ENCODE results near the gene PSTPIP1.

The PSTPIP1 gene

DNA sequence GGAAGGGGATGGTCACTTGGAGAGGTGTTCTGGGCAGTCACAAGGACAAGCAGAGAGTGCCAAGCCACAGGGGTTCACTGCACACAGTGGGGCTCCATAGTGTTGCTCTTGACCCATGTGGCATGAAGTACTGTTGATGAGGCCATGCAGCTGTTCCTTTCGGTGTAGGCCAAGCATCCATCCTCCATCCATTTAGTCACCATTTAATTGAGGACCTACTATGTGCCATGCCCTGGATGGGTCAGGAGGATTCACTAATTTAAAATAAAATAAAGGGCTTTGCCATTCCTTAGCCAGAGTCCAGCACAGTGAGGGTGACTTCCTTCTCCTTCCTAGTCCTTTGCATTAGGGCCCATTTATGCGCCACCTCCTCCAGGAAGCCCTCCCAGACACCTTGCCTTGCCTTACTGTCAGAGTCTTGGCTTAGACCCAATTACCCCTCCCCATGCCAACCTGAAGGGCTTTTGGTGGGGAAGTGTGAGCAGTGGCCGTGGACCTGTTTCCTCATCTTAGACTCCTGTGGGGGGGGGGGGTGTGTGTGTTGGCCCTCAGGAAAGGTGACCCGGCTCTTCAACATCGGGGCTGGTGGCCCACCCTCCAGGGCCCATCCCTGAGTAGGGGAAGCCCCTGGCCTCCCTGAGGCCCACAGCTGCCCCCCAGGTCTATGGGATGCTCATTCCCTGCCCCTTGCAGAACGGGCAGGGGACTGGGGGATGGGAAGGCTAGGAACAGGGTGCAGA, 25.6 kb downstream of the PSTPIP1 start:
- H3K27me3 Mint-ChIP-seq = no peaks in the 10 kb centered on the region
- H3K4me3 Mint-ChIP-seq = peak overlapping the region; percentile 78
- no peak for ATAC-seq (replicated peaks; ENCODE audit: extremely low read depth, poor library complexity, severe bottlenecking)
- DNase-seq (ENCODE audit: low spot score in 2 of 2) = no peak
- no peaks in the 10 kb centered on the region for H3K9me3 Mint-ChIP-seq
- H3K36me3 Mint-ChIP-seq (ENCODE audit: insufficient read depth) = peaks cover 28% of the 10 kb centered on the region
- peak overlapping the region; percentile 97 for H3K27ac Mint-ChIP-seq (ENCODE audit: low read depth)
- peaks cover 84% of the 10 kb centered on the region for H3K4me1 Mint-ChIP-seq

DNA sequence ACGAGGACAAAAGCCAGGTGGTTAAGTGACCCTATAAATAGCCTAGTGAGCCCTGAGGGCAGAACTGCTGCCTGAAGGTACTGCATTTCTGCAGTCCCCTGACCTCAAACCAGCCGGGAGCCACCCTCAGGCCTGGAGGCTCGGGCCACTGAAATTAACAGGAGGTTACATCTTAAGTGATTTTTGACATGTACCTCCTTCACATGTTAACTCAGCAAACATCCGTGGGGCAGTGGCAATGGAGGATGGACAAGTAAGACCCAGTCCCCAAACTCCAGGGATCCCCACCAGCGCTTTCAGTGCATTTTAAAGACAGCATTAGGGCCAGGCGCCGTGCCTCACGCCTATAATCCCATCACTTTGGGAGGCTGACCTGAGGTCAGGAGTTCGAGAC, 26.2 kb downstream of the PSTPIP1 start:
- Mint-ChIP-seq H3K9me3 (no peaks in the 10 kb centered on the region), H3K36me3 (ENCODE audit: insufficient read depth) (peaks cover 28% of the 10 kb centered on the region), H3K4me1 (peaks cover 80% of the 10 kb centered on the region), H3K27me3 (no peaks in the 10 kb centered on the region), H3K27ac (ENCODE audit: low read depth) (peak overlapping the region; percentile 100), H3K4me3 (peak overlapping the region; percentile 78)
- no peak for ATAC-seq (replicated peaks; ENCODE audit: extremely low read depth, poor library complexity, severe bottlenecking)
- DNase-seq (ENCODE audit: low spot score in 2 of 2) = no peak

DNA sequence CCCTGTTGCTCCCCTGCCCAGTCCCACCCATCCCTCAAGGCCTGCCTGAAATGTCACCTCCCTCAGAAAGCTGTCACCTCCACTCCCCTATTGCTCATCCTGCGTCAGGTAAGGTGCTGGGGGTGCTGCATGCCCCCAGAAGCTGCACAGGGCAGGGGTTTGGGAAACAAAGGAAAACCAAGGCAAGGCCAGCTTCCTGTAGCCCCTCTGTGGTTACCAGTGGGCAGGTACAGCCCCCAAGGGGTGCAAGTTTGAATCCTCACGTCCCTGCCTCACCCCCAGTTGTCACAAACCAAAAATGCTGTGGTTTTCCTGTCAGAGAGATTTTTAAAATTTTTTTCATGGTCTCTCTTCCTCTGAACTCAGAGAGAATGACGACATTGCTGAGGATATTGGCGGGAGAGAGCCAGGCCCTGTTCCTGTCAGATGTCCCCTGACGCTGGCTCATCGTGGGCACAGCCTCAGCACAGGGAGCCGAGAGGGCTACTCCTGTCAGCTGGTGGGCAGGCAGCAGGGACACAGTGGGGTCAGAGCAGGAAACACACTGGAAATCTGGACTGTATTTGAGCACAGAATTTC, 27.0 kb downstream of the PSTPIP1 start:
- peak in 1 of 2 donors; percentile 55 for DNase-seq (ENCODE audit: low spot score in 2 of 2)
- H3K27me3 Mint-ChIP-seq = no peaks in the 10 kb centered on the region
- peak; percentile 72 for ATAC-seq (replicated peaks; ENCODE audit: extremely low read depth, poor library complexity, severe bottlenecking)
- H3K36me3 Mint-ChIP-seq (ENCODE audit: insufficient read depth) = peaks cover 27% of the 10 kb centered on the region
- H3K27ac Mint-ChIP-seq (ENCODE audit: low read depth) = peak overlapping the region; percentile 100
- H3K9me3 Mint-ChIP-seq = no peaks in the 10 kb centered on the region
- H3K4me3 Mint-ChIP-seq = peak overlapping the region; percentile 78
- H3K4me1 Mint-ChIP-seq = peaks cover 75% of the 10 kb centered on the region

DNA sequence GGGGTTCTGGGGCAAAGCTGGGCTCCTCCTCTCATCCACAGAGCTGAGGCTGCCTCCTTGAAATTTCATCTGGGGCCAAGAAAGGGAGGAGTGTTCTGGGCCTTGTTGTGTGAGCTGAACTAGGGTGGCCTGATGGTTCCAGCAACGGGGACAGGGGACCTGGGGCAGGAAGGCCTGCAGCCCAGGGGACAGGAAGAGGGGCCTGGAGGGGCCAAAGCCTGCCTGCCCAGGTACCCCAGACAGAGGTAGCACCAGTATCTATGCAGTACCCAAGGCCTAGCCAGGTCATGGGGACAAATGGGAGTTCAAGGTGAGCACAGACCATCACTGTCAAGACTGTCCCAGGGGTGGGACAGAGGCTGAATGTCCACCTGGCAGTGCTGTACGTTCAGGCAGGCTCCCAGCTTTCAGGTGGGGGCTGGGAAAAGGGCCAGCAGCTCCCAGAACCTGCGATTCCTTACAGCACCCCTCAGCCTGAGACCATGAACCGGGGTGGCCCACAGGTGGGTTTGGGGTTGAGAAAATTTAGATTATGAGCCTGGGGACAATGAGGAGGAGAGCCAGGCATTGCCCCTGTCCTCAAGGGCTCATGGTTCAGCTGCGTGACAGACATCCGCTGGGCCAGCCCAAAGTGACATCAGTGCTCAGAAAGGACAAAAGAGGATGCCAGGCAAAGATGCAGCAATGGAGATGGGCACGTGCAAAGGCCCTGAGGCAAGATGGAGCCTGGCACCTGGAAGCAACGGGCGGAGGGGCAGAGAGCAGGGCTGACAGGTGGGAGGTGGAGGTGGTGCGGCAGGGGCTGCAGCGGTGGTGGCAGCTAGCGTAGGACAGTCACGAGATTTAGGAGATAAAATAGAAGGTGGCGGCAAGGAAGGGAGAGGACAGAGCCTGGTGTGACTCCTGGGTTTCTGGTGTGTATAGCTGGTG, 28.0 kb downstream of the PSTPIP1 start:
- peaks cover 28% of the 10 kb centered on the region for H3K36me3 Mint-ChIP-seq (ENCODE audit: insufficient read depth)
- peak overlapping the region; percentile 100 for H3K27ac Mint-ChIP-seq (ENCODE audit: low read depth)
- peaks cover 65% of the 10 kb centered on the region for H3K4me1 Mint-ChIP-seq
- no peak for DNase-seq (ENCODE audit: low spot score in 2 of 2)
- no peaks in the 10 kb centered on the region for H3K9me3 Mint-ChIP-seq
- no peak for ATAC-seq (replicated peaks; ENCODE audit: extremely low read depth, poor library complexity, severe bottlenecking)
- peak overlapping the region; percentile 78 for H3K4me3 Mint-ChIP-seq
- no peaks in the 10 kb centered on the region for H3K27me3 Mint-ChIP-seq

DNA sequence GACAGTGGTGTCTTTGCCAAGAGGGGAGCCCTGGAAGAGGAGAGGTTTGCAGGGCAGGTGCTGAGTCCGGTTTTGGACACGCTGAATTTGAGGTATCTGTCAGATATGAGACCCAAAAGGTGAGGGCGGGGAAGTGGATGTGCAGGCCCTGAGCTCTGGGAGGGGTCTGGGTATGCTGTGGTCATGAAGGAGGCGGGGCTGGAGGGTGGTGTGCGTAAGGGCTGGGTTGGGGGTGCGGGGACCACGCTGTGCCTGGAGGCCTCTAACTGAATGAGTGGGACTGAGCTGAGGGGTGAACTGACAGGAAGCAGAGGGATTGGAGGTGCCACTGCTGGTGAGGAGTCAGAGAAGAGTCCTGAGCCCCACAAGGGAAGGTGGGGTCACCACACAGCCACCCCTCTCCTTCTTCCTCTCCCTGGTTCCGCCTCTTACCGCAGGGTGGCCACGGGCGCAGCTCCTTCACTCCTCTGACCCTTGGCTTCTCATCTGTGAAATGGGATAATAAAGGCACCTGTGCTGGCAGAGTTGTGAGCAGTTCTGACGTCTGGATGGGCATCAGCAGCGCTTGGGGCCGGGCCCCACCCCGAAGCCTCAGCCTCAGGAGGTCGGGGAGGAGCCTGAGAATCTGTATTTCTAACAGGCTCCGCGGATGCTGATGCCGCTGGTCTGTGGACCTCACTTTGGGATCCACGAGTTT, 28.8 kb downstream of the PSTPIP1 start:
- Mint-ChIP-seq H3K9me3 (no peaks in the 10 kb centered on the region), H3K4me3 (peak overlapping the region; percentile 78), H3K27ac (ENCODE audit: low read depth) (peak overlapping the region; percentile 100), H3K36me3 (ENCODE audit: insufficient read depth) (peaks cover 27% of the 10 kb centered on the region), H3K27me3 (no peaks in the 10 kb centered on the region), H3K4me1 (peaks cover 57% of the 10 kb centered on the region)
- no peak for ATAC-seq (replicated peaks; ENCODE audit: extremely low read depth, poor library complexity, severe bottlenecking)
- no peak for DNase-seq (ENCODE audit: low spot score in 2 of 2)

DNA sequence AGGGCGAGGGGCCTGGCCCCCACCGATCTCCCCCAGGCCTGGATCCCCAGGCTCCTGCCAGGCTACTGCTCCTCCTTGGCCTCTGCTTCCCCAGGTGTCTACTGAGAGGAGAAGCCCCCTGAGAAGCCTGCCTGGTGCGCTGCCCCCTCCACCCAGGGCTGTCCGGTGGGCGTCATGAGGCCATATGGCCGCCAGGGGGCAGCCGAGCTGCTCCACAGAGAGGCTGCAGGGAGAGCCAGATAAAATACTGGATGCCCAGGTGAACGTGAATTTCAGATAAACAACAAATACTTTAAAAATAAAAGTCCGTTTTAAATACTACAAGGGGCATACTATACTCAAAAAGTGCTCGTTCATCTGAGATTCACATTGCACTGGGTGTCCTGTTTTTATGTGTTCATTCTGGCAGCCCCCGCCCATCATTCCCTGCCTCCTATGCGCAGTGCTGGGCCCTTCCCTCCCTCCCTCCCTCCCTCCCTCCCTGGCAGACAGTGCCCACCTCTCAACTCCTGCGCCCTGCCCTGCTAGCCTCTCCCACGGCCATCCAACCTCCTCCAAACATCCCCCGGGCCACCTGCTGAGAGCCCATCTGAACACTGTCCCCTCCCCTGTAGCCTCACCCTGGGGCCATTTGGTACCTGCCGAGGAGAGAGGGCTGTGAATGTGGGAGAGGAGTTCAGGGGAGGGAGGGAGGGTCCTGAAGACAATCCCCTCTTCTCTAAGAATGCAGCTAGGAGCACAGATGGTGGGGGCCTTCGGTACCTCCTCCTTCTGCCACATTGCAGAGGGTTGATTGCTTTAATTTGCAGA, 29.6 kb downstream of the PSTPIP1 start:
- H3K27me3 Mint-ChIP-seq = no peaks in the 10 kb centered on the region
- H3K27ac Mint-ChIP-seq (ENCODE audit: low read depth) = peak overlapping the region; percentile 100
- H3K9me3 Mint-ChIP-seq = no peaks in the 10 kb centered on the region
- H3K4me1 Mint-ChIP-seq = peaks cover 53% of the 10 kb centered on the region
- H3K36me3 Mint-ChIP-seq (ENCODE audit: insufficient read depth) = peaks cover 25% of the 10 kb centered on the region
- DNase-seq (ENCODE audit: low spot score in 2 of 2) (peak; percentile 49 to 68), ATAC-seq (replicated peaks; ENCODE audit: extremely low read depth, poor library complexity, severe bottlenecking) (peak; percentile 19)
- peak overlapping the region; percentile 78 for H3K4me3 Mint-ChIP-seq

DNA sequence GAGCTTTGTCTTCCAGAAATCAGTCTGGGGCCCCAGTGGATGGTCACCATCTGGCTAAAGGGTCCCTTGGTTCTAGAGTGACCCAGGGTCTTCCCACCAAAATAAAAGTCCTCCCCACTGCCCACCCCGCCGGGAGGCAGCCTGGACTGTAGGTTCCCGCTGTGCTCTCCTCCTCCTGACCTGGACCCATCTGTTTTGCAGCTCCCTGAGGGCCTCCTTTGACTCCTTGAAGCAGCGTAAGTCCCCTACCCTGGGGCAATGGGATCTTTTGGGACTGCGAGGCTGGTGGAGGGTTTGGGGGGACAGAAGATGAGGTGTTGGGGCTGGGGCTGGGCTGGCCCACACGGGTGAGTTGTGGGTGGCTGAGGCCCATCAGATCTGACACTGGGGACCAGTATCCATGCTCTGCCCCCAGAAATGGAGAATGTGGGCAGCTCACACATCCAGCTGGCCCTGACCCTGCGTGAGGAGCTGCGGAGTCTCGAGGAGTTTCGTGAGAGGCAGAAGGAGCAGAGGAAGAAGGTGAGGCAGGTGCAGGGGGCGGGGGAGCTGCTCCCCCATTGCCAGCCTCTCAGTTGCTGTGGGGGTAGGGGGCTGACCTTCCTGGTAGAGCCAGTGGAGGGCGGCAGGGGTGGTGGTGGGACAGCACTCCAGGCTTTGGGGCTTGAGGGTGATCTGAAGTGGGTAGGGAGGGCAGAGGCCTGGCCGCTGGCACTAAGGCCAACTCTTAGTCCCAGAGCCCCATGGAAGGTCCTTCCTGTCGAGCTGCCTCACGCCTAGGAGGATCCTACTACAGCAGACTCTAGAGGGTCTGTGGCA, 30.4 kb downstream of the PSTPIP1 start:
- peaks cover 20% of the 10 kb centered on the region for H3K36me3 Mint-ChIP-seq (ENCODE audit: insufficient read depth)
- peak overlapping the region; percentile 76 for H3K27ac Mint-ChIP-seq (ENCODE audit: low read depth)
- H3K4me3 Mint-ChIP-seq = no peak overlapping the region
- DNase-seq (ENCODE audit: low spot score in 2 of 2) = peak in 1 of 2 donors; percentile 12
- peaks cover 53% of the 10 kb centered on the region for H3K4me1 Mint-ChIP-seq
- H3K9me3 Mint-ChIP-seq = no peaks in the 10 kb centered on the region
- H3K27me3 Mint-ChIP-seq = no peaks in the 10 kb centered on the region
- no peak for ATAC-seq (replicated peaks; ENCODE audit: extremely low read depth, poor library complexity, severe bottlenecking)

DNA sequence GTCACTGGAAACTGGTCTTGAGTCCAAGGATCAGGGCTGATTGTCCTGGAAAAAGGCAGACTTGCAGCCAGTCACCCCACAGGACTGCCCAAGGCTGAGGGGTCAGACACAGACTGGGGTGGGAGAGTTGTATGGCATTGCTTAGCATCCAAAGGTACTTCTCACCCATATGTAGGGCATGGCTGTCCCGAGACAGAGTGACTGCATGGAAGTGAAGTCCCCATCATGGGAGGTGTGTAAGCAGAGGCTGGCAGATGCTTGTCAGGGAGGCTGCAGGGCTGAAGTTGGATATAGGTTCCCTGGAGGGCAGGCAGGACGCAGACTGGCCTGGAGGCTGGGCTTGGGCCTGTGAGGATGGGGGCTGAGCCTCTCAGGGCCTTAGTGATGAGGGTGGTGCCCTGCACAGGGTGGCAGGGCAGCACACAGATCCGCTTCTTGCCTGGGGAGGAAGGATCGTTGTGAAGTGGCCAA, 31.1 kb downstream of the PSTPIP1 start:
- H3K4me1 Mint-ChIP-seq = peaks cover 46% of the 10 kb centered on the region

DNA sequence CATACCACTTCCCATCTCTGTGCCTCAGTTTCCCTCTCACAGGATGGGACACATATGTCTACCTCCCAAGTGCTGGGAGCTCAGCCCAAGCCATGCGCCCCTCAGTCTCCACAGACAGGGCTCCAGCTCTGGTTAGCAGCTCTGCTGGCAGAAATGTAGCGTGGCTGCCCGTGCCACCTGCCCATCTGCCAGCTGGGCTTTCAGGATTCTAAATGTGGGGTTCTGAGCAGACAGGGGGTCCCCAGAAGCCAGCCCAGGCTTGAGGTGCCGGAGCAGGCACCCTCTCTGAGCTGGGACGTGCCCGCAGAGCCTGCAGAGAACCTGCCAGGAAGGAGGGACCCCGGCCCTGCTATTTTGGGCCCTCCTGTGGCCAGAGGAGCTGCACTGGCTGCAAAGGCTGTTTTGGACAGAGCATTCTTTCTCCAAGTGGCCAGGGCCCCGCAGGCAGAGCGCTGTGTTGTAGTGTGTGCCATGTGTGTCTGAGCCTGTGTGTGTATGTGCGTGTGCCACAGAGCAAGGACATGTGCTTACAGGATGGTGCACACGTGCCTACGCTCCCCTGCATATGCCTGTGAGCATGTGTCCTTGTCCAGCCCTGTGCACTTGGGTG, 31.7 kb downstream of the PSTPIP1 start:
- Mint-ChIP-seq H3K4me1 (peaks cover 40% of the 10 kb centered on the region), H3K9me3 (no peaks in the 10 kb centered on the region), H3K27me3 (no peaks in the 10 kb centered on the region), H3K27ac (ENCODE audit: low read depth) (peak overlapping the region; percentile 76), H3K4me3 (no peak overlapping the region), H3K36me3 (ENCODE audit: insufficient read depth) (peaks cover 20% of the 10 kb centered on the region)
- DNase-seq (ENCODE audit: low spot score in 2 of 2) = peak in 1 of 2 donors; percentile 8
- no peak for ATAC-seq (replicated peaks; ENCODE audit: extremely low read depth, poor library complexity, severe bottlenecking)

More for the DNA sequence above, 31.1 kb downstream of the PSTPIP1 start:
- Mint-ChIP-seq H3K4me3 (no peak overlapping the region), H3K27me3 (no peaks in the 10 kb centered on the region), H3K36me3 (ENCODE audit: insufficient read depth) (peaks cover 20% of the 10 kb centered on the region), H3K9me3 (no peaks in the 10 kb centered on the region), H3K27ac (ENCODE audit: low read depth) (peak overlapping the region; percentile 76)
- ATAC-seq (replicated peaks; ENCODE audit: extremely low read depth, poor library complexity, severe bottlenecking) = no peak
- DNase-seq (ENCODE audit: low spot score in 2 of 2) = peak in 1 of 2 donors; percentile 6

DNA sequence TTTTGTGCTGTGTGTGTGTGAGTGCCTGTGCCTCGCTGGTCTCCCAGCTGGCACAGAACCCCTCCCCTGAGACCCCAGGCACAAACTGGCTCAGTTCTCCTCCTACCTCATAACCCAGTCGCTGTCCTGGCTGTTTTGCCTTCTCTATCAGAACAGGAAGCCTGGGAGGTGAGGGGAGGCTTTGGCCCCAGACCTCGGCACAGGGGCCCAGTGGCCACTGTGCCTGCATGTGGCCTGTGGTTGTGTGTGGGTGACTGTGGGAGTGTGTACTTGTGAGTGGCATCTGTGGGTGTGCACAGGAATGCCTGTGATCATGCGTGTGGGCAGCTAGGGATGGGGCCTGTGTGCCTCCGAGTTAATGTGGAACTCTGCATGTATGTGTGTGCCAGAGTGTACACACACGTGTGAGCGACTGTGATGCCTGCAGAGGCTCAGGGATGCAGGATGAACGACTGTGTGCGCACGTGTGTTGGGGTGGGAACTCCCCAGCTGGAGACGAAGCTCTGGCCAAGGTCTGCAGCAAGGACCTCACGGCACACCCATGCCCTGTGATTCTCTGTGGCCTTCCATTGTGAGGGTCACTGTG, 32.3 kb downstream of the PSTPIP1 start:
- no peaks in the 10 kb centered on the region for H3K9me3 Mint-ChIP-seq
- ATAC-seq (replicated peaks; ENCODE audit: extremely low read depth, poor library complexity, severe bottlenecking) = no peak
- peaks cover 16% of the 10 kb centered on the region for H3K36me3 Mint-ChIP-seq (ENCODE audit: insufficient read depth)

More for the DNA sequence above, 32.3 kb downstream of the PSTPIP1 start:
- H3K27ac Mint-ChIP-seq (ENCODE audit: low read depth) = no peak overlapping the region
- no peaks in the 10 kb centered on the region for H3K27me3 Mint-ChIP-seq
- DNase-seq (ENCODE audit: low spot score in 2 of 2) = peak in 1 of 2 donors; percentile 8
- H3K4me1 Mint-ChIP-seq = peaks cover 34% of the 10 kb centered on the region
- H3K4me3 Mint-ChIP-seq = no peak overlapping the region

Measured in central memory CD8-positive, alpha-beta T cell (primary cell).